Keratinocyte (primary cell): ENCODE data around the gene ACOT7. TPM values are rescaled to one million over a fixed set of nuclear protein-coding genes. Genes with fewer than 3 reads are reported as not detected.
A peak's percentile ranks its signal among the peaks of the same experiment; 100 is the strongest.

ENCODE experiments used
- DNase-seq: peaks from one replicate; pipeline ENCODE4 v3.0.0-alpha.2; 2011; ENCODE audit warnings: low read depth, missing footprints, low spot score
- FAIRE-seq: peaks from 2 replicates; lab custom pipeline; 2011; peaks lifted over from hg19 to GRCh38; lab: Jason Lieb, UNC
- H2AFZ ChIP-seq: 2 replicates; pipeline ENCODE4 v1.6.0; 2012; ENCODE audit warnings: low read length, control low read depth, inconsistent platforms; ENCODE audit not compliant: control insufficient read depth
- H3K27ac ChIP-seq: 2 replicates; pipeline ENCODE4 v1.5.1; 2011; ENCODE audit warnings: low read length; ENCODE audit not compliant: control insufficient read depth, insufficient read depth
- H3K27me3 ChIP-seq: 3 replicates; pipeline ENCODE4 v1.6.0; 2011; ENCODE audit warnings: low read length; ENCODE audit not compliant: control insufficient read depth, insufficient read depth; ENCODE audit errors: extremely low read depth
- H3K36me3 ChIP-seq, 2 experiments: 2 replicates in 1 of 2; 3 replicates in 1 of 2; pipeline ENCODE4 v1.5.1; 2011; ENCODE audit warnings: low read length in 2 of 2, mild to moderate bottlenecking in 1 of 2; ENCODE audit not compliant: control insufficient read depth in 2 of 2, insufficient read depth in 2 of 2; ENCODE audit errors: extremely low read depth in 1 of 2
- H3K4me1 ChIP-seq: 3 replicates; pipeline ENCODE4 v1.5.1; 2011; ENCODE audit warnings: low read length; ENCODE audit not compliant: control insufficient read depth, insufficient read depth; ENCODE audit errors: extremely low read depth
- H3K4me2 ChIP-seq: 3 replicates; pipeline ENCODE4 v1.6.0; 2011; ENCODE audit warnings: low read depth, low read length; ENCODE audit not compliant: control insufficient read depth, insufficient read depth; ENCODE audit errors: extremely low read depth
- H3K4me3 ChIP-seq, 3 experiments: fragments of 200-600 bp in 1 of 3; sonication (generic) in 1 of 3; 2 replicates in 2 of 3; 3 replicates in 1 of 3; pipeline ENCODE4 v1.5.1; 2011 to 2016; ENCODE audit warnings: low read length in 3 of 3, mild to moderate bottlenecking in 3 of 3, control low read depth in 2 of 3, inconsistent platforms in 1 of 3, low read depth in 1 of 3, mixed read lengths in 1 of 3, mixed run types in 1 of 3, moderate library complexity in 1 of 3; ENCODE audit not compliant: control insufficient read depth in 2 of 3, insufficient read depth in 2 of 3; ENCODE audit errors: extremely low read depth in 1 of 3
- H3K79me2 ChIP-seq: 2 replicates; pipeline ENCODE4 v1.6.0; 2012; ENCODE audit warnings: low read length; ENCODE audit not compliant: control insufficient read depth, insufficient read depth
- H3K9ac ChIP-seq: 3 replicates; pipeline ENCODE4 v1.6.0; 2011; ENCODE audit warnings: low read length; ENCODE audit not compliant: control insufficient read depth, insufficient read depth; ENCODE audit errors: extremely low read depth
- H3K9me1 ChIP-seq: 3 replicates; pipeline ENCODE4 v1.6.0; 2011; ENCODE audit warnings: low read length; ENCODE audit not compliant: control insufficient read depth, insufficient read depth; ENCODE audit errors: extremely low read depth
- H3K9me3 ChIP-seq: 2 replicates; pipeline ENCODE4 v1.5.1; 2012; ENCODE audit warnings: low read depth, low read length; ENCODE audit not compliant: control insufficient read depth
- H4K20me1 ChIP-seq: 3 replicates; pipeline ENCODE4 v1.6.0; 2011; ENCODE audit warnings: low read length; ENCODE audit not compliant: control insufficient read depth, insufficient read depth; ENCODE audit errors: extremely low read depth
- CTCF ChIP-seq, 3 experiments: IDR thresholded peaks in 1 of 3; conservative IDR thresholded peaks in 1 of 3; optimal IDR thresholded peaks in 1 of 3; 2 replicates in 2 of 3; 3 replicates in 1 of 3; pipeline versions ENCODE3 to v1.5.1; 2011; ENCODE audit warnings: low read length in 3 of 3, mild to moderate bottlenecking in 3 of 3, moderate library complexity in 2 of 3, control low read depth in 1 of 3, inconsistent platforms in 1 of 3; ENCODE audit not compliant: insufficient read depth in 2 of 3; ENCODE audit errors: extremely low read depth in 1 of 3
- EZH2 ChIP-seq: IDR thresholded peaks from one replicate; pipeline ENCODE4 v1.6.1; 2012; ENCODE audit warnings: inconsistent platforms, mild to moderate bottlenecking, low read length, moderate library complexity
- dilution Hi-C: fragments of 300-500 bp; cut with MboI; formaldehyde crosslinking; loops from one replicate; pipeline ENCODE4 v1.7.0; 2020; ENCODE audit warnings: low sequenced_read_pairs; ENCODE audit not compliant: extremely low pct_ligation_motif_present
- polyA plus RNA-seq, 5 experiments: library from polyadenylated mRNA; depleted of rRNA in 3 of 5; stranded (reverse) in 3 of 5; stranded (forward) in 1 of 5; unstranded in 1 of 5; fragments of >200 nt; gene quantifications; 1 replicate in 1 of 5; 2 replicates in 3 of 5; 3 replicates in 1 of 5; pipeline versions ENCODE4 v1.2.1 to v1.2.3, GENCODE V29; 2011 to 2012; ENCODE audit warnings: missing spikeins in 2 of 5, low read depth in 1 of 5, low replicate concordance in 1 of 5

ACOT7 gene
- polyA plus RNA-seq, 1 donor (not counting 4 experiments of a cell fraction or from before 2014, with no cell fraction given) = 226 TPM

- H3K4me1 ChIP-seq = peaks cover 66% of the 10 kb centered on the region
- H3K4me3 ChIP-seq = no peak overlapping the region
- H3K9me3 ChIP-seq = no peaks in the 10 kb centered on the region
- H3K36me3 ChIP-seq = peaks cover 15 to 25% of the 10 kb centered on the region in 2 experiments
- peaks cover 2% of the 10 kb centered on the region for H3K9me1 ChIP-seq
- H3K79me2 ChIP-seq = peaks cover 70% of the 10 kb centered on the region
- H3K27me3 ChIP-seq = no peaks in the 10 kb centered on the region
- H3K27ac ChIP-seq = no peak overlapping the region
- FAIRE-seq (no peak), DNase-seq (no peak)
- TF ChIP-seq EZH2 = no peak
- TF ChIP-seq CTCF (optimal IDR thresholded peaks at IDR 0.05 in 1 of 3, IDR thresholded peaks at IDR 0.05 in 1 of 3, conservative IDR thresholded peaks at IDR 0.05 in 1 of 3; ENCODE audit: extremely low read depth in 1 of 3, insufficient read depth in 2 of 3, low read length in 3 of 3) = no peak
- no peak overlapping the region for H2AFZ ChIP-seq
- H3K4me2 ChIP-seq = no peak overlapping the region
- peaks cover 8% of the 10 kb centered on the region for H4K20me1 ChIP-seq
- no peak overlapping the region for H3K9ac ChIP-seq
- dilution Hi-C loops = no loop called here
These were observed 42.0 kb downstream of the ACOT7 start for GRCh38 chr1:6351480-6352137.

- Histone ChIP-seq H3K9me1 (peaks cover 2% of the 10 kb centered on the region), H3K4me2 (peak overlapping the region; percentile 26), H3K27me3 (no peaks in the 10 kb centered on the region), H2AFZ (no peak overlapping the region), H3K4me3 (no peak overlapping the region), H3K4me1 (peaks cover 66% of the 10 kb centered on the region), H3K9me3 (no peaks in the 10 kb centered on the region), H3K79me2 (peaks cover 67% of the 10 kb centered on the region), H4K20me1 (peaks cover 8% of the 10 kb centered on the region), H3K27ac (peak overlapping the region; percentile 71), H3K36me3 (peaks cover 24 to 25% of the 10 kb centered on the region in 2 experiments), H3K9ac (peak overlapping the region; percentile 46)
- no peak for TF ChIP-seq CTCF (optimal IDR thresholded peaks at IDR 0.05 in 1 of 3, IDR thresholded peaks at IDR 0.05 in 1 of 3, conservative IDR thresholded peaks at IDR 0.05 in 1 of 3; ENCODE audit: extremely low read depth in 1 of 3, insufficient read depth in 2 of 3, low read length in 3 of 3)
- no peak for TF ChIP-seq EZH2
- FAIRE-seq = peak; percentile 99
- DNase-seq = peak; percentile 86
- dilution Hi-C loops = no loop called here
These were observed 43.0 kb downstream of the ACOT7 start for GRCh38 chr1:6350416-6351088.
